Stimulated activated CD8-positive, alpha-beta memory T cell treated with anti-CD3 and anti-CD28 coated beads, Interleukin-15, amount 100 ng/mL, for 1 hour (primary cell): ENCODE data around the gene PMM2.
"Not testable (repeated sequence)": the region's sequence is repeated elsewhere in the genome, so short reads cannot be mapped to it uniquely, and the experiment has no call there.

ENCODE experiments used
- DNase-seq: peaks from one replicate; pipeline ENCODE4 v3.0.0-alpha.2; 2020; ENCODE audit warnings: low read depth

PMM2 gene

GRCh38 chr16:8797364-8798173 is at the start of gene PMM2, which contains the start of gene TMEM186:
PMM2 (plus strand) TSS chr16:8797839; CDS start chr16:8797883, 44 bp downstream.
TMEM186 (minus strand) TSS chr16:8797639; CDS start chr16:8797614, 25 bp downstream.
- DNase-seq: peak; percentile 92

DNA sequence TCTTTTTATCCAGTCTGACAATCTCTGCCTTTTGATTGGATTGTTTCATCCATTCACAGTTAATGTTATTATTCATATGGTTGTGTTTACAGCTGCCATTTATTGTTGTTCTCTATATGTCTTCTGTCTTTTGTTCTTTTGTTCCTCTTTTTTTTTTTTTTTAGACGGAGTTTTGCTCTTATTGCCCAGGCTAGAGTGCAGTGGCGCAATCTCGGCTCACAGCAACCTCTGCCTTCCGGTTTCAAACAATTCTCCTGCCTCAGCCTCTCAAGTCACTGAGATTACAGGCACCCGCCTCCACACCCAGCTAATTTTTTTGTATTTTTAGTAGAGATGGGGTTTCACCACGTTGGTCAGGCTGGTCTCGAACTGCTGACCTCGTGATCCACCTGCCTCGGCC is 48.7 kb upstream of the PMM2 start:
- DNase-seq: not testable (repeated sequence)

GRCh38 chr16:8751481-8752311 is 45.9 kb upstream of the PMM2 start:
- DNase-seq: no peak

DNA sequence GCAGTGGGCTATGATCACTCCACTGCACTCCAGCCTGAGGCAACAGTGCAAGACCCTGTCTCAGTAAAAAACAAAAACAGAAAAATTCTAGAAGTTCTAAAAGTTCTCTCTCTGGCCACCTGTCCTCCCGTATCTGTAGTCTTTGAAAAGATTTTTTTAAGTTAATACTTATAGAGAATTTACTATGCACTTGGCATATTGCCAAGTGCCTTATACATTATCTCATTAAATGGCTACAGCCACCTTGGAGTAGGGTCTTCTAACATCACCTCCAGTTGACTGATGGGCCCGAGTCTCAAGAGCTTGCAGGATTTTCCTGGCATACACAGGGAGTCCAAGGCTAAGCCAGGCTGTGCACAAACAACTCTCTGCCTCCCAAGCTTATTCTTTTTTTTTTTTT is 44.9 kb upstream of the PMM2 start:
- DNase-seq: no peak

- no peak for DNase-seq
Measured at GRCh38 chr16:8753416-8754054, 44.1 kb upstream of the PMM2 start.

- DNase-seq: no peak
Measured at GRCh38 chr16:8756755-8757154, 40.9 kb upstream of the PMM2 start.

- no peak for DNase-seq
Measured at GRCh38 chr16:8758022-8758421, 39.6 kb upstream of the PMM2 start.

- DNase-seq: no peak
Measured at GRCh38 chr16:8760021-8760420, 37.6 kb upstream of the PMM2 start.

DNA sequence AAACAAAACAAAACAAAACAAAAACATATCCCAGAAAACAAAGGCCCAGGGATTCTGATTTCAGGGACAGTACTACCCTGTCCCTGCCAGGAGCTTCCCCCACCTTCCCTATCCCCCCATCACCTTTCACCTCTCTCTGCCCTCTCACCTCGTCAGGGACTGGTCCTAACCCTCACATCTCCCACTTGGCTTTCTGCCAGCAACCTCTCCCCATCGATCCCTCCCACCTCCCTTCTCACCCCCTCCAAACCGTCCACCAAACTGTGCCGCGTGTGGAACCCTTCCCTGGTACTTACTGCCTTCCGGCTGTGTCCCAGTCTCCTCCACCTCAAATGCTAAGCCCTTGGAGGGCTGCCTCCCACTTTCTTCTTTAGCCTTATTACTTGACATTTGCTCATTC is 36.6 kb upstream of the PMM2 start:
- DNase-seq: no peak

- no peak for DNase-seq
Measured at GRCh38 chr16:8762254-8762653, 35.4 kb upstream of the PMM2 start.

DNA sequence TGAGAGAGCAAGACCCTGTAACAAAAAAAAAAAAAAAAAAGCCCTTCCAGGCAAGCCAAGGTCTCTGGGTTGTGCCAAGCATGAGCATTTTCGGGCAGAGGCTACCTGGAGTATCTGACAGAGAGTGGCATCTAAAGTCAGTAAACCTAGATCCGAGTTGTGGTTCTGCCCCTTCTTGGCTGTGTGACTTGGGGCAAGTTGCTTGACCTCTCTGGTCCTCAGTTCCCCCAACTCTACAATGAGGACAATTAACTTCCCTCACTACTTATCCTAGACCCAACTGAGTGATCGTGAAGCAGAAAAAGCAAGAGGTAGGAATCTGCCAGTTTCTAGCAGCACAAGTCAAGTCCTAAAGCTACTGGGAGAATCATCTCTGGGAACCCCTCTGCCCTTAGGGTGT is 34.6 kb upstream of the PMM2 start:
- no peak for DNase-seq

DNA sequence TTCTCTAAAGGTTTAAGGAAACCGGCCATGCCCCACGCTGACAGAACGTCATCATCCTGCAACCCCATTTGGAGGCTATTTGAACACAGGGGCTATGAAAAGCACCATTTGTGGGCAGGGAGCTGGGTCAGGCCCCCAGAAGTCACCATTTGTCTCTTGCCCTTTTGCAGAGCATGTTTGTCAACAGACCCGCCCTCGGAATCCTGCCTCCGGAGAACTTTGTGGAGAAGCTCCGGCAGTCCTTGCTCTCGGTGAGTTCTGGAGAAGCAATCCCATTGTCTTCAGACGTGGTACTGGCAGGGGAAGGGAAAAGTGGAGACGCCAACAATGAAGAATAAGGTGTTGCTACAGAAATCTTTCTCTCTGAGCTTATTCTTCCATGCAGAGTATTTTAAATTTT is 33.7 kb upstream of the PMM2 start:
- DNase-seq: no peak

DNA sequence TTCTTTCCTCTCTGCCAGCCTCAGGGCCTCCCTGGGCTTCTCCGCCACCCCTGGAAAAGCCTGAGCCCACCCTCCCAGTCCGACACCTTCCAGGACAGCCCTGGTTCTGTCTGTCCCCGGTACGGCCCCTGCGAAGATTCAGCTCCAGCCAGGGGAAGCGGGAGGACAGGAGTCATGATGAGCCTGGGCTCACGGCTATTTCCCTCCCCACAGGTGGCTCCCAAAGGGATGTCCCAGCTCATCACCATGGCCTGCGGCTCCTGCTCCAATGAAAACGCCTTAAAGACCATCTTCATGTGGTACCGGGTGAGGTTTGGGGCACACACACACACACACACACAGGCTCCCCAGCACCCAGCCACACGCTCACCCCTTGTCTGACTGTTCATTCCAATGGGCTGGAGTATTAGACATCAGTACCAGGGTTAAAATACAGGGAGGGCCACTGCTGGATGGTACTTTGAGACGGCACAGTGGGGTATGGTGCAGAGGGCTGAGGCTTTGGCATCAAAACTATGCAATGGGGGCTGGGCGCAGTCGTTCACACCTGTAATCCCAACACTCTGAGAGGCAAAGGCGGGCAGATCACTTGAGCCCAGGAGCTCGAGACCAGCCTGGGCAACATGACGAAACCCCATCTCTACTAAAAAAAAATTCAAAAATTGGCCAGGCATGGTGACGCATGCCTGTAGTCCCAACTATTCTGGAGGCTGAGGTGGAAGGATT is 33.0 kb upstream of the PMM2 start:
- DNase-seq: no peak

- no peak for DNase-seq
Measured at GRCh38 chr16:8767176-8767575, 30.5 kb upstream of the PMM2 start.

DNA sequence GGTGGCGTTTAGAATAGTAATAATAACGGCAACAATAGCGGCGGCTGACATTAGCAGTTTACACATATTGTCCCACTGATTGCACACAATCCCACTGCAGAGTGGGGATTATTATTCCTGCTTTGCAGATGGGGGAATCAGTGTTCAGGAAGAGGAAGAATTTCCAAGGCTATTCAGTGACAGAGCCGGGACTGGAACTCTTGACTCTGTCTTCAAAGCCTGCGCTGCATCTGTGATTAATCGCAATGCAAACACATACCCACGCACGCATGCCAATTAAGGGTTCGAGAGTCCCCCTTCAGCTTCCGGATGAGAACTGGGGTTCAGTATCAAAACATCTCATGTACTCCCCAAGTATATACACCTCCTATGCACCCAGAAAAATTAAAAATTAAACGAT is 29.4 kb upstream of the PMM2 start:
- DNase-seq: no peak

DNA sequence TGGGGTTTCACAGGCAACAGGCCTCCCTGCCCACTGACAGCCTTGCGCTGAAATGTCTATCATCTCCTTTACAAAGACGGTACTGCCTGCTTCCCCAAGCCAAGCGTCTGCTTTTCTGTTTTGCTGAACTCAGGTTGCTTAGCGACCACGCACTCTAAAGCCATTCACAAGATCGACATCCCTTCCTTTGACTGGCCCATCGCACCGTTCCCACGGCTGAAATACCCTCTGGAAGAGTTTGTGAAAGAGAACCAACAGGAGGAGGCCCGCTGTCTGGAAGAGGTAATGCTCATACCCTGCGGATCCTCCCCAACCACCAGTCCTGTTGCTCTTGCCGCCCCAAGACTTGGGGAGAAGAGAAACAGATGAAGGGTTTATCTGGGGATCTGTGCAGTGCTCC is 28.9 kb upstream of the PMM2 start:
- DNase-seq: no peak

GRCh38 chr16:8773537-8773936 is 24.1 kb upstream of the PMM2 start:
- no peak for DNase-seq

- DNase-seq: no peak
Measured at GRCh38 chr16:8774208-8774607, 23.4 kb upstream of the PMM2 start.

DNA sequence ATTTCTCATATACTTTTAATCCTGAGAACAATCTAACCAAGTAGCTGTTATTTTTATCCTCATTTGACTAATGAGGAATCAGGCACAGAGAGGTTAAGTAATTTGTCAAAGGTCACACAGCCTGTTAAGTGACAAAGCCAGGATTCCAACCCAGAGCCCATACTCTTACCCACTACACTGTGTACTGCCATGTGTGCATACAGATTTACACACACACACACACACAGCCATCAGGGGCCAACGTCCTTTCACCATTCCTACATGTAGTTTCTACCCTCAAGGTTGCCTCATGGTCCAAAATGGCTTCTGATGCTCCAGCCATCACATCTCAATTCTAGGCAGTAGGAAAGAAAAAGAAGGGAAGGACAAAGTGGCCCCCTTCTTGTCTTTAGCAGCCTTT is 22.3 kb upstream of the PMM2 start:
- DNase-seq: no peak

- DNase-seq: no peak
Measured at GRCh38 chr16:8776129-8776584, 21.5 kb upstream of the PMM2 start.

- DNase-seq: no peak
Measured at GRCh38 chr16:8777217-8777616, 20.4 kb upstream of the PMM2 start.

GRCh38 chr16:8781797-8782196 is 15.8 kb upstream of the PMM2 start:
- DNase-seq: no peak
